PC-9 (cell line): ENCODE data around the gene TRIM31. TPM values are rescaled to one million over a fixed set of nuclear protein-coding genes. Genes with fewer than 3 reads are reported as not detected.

Experiments
- BruUV-seq: library from RNA; stranded (reverse); fragments of 400-500 nt; replicated peaks from 2 replicates; lab custom pipeline; 2021; lab: Mats Ljungman, UMichigan
- CTCF ChIA-PET: fragments of 300-600 bp; sonication (Branson Sonifier 250); formaldehyde crosslinking; loops from one replicate; lab custom pipeline; 2022; ENCODE audit warnings: antibody characterized with exemption; lab: Charles Lee
- POLR2A ChIA-PET: fragments of 300-600 bp; sonication (Branson Sonifier 250); formaldehyde crosslinking; loops from one replicate; lab custom pipeline; 2022; ENCODE audit warnings: antibody characterized with exemption; ENCODE audit not compliant: unreplicated experiment; lab: Charles Lee
- DNase-seq, 2 experiments: peaks; one replicate each; pipeline versions ENCODE4 v3.0.0 to v3.0.0-alpha.2; 2015 to 2022; ENCODE audit warnings: mixed read lengths in 1 of 2
- H2AFZ ChIP-seq: fragments of 200-600 bp; sonication (generic); 2 replicates; pipeline ENCODE4 v1.8.1; 2017; ENCODE audit warnings: antibody characterized with exemption
- H3F3A ChIP-seq: fragments of 200-600 bp; sonication (generic); 2 replicates; pipeline ENCODE4 v1.8.1; 2017; ENCODE audit warnings: antibody characterized with exemption, mild to moderate bottlenecking, low read depth; ENCODE audit not compliant: insufficient read depth
- H3K27ac ChIP-seq: fragments of 200-600 bp; sonication (generic); 2 replicates; pipeline ENCODE4 v1.6.1; 2016; ENCODE audit warnings: mixed run types
- H3K27me3 ChIP-seq: fragments of 200-600 bp; sonication (generic); 2 replicates; pipeline ENCODE4 v1.6.1; 2016; ENCODE audit warnings: low read depth, mixed run types; ENCODE audit not compliant: insufficient read depth
- H3K36me3 ChIP-seq: fragments of 200-600 bp; sonication (generic); 2 replicates; pipeline ENCODE4 v1.6.1; 2016; ENCODE audit warnings: low read depth, mixed run types
- H3K4me1 ChIP-seq: fragments of 200-600 bp; sonication (generic); replicated peaks from 2 replicates; pipeline ENCODE4 v1.6.1; 2016; ENCODE audit warnings: mixed run types; ENCODE audit not compliant: insufficient read depth
- H3K4me2 ChIP-seq: fragments of 200-600 bp; sonication (generic); 2 replicates; pipeline ENCODE4 v1.6.1; 2017; ENCODE audit warnings: mixed run types
- H3K4me3 ChIP-seq: fragments of 200-600 bp; sonication (generic); 2 replicates; pipeline ENCODE4 v1.6.1; 2016; ENCODE audit warnings: mixed run types
- H3K79me2 ChIP-seq: fragments of 200-600 bp; sonication (generic); 2 replicates; pipeline ENCODE4 v1.6.1; 2017; ENCODE audit warnings: low read depth, mixed run types
- H3K9me2 ChIP-seq: fragments of 200-600 bp; sonication (generic); 2 replicates; pipeline ENCODE4 v1.8.1; 2017; ENCODE audit warnings: mild to moderate bottlenecking; ENCODE audit not compliant: insufficient read depth
- H3K9me3 ChIP-seq: fragments of 200-600 bp; sonication (generic); 2 replicates; pipeline ENCODE4 v1.8.1; 2016; ENCODE audit warnings: low read depth; ENCODE audit not compliant: insufficient read depth
- H4K20me1 ChIP-seq: fragments of 200-600 bp; sonication (generic); 2 replicates; pipeline ENCODE4 v1.8.1; 2017; ENCODE audit not compliant: insufficient read depth
- EZH2 ChIP-seq: fragments of 200-600 bp; sonication (generic); IDR thresholded peaks from 2 replicates; pipeline ENCODE4 v1.8.0; 2017; ENCODE audit warnings: antibody characterized with exemption, low read depth
- intact Hi-C: fragments of 100-400 bp; cut with micrococcal nuclease; formaldehyde crosslinking; loops from one replicate; pipeline ENCODE4 v1.10.0; 2022; ENCODE audit not compliant: unreplicated experiment
- total RNA-seq: library from RNA; stranded (reverse); gene quantifications from 2 replicates; pipeline ENCODE4 v1.2.3, GENCODE V29; 2021
- TF ChIP-seq, protein P1 (sequence below): fragments of 200-600 bp; sonication (generic); conservative IDR thresholded peaks from 2 replicates; pipeline ENCODE4 v1.6.1; 2017; ENCODE audit warnings: mixed run types, antibody characterized with exemption, mild to moderate bottlenecking, moderate library complexity

The TRIM31 gene
- total RNA-seq, 1 experiment from 2014 or later = not detected

DNA sequence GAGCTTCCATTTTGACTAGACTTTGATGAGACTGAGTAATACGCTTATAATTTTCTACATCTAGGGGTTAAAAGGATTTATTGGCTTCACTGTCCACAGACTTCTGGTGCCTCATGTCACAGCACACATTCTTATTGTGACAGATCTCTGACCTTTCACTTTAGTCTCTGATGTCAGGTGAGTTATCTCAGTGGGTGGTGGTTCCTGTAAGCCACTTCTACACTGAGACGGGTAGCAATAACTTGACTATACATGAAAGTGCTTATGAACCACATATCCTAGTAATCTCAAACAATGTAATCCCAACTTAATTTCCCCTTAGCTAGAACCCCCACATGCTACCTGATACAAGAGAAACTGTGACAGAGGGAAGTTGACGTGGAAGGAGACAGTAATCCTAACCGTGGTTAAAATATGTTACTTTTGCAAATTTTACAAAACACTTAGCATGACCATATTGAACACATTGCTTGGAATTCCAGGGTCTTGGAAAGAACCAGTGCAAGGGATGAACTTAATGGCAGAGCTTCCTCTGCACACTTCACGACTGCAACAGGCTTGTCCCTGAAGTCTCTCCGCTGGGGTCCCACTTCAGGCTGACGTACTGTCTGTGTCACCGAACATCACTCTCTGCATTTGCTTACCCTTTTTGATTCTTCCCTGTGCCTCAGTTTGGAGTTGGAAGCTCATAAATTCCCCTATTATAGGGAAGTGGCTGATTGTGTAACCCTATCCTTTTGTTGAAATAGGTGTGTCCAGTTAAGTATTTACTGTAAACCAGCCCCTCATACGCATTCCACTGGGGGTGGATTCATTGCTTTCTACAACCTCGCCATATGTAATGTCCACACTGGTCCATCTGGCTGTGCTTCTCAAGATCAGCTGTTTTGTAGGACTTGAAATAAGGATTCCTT is 16.6 kb upstream of the TRIM31 start:
- no peaks in the 10 kb centered on the region for H3K36me3 ChIP-seq
- no peaks in the 10 kb centered on the region for H4K20me1 ChIP-seq
- H3F3A ChIP-seq = no peaks in the 10 kb centered on the region
- no peaks in the 10 kb centered on the region for H3K27me3 ChIP-seq
- peaks cover 28% of the 10 kb centered on the region for H3K4me1 ChIP-seq
- H3K9me3 ChIP-seq = no peaks in the 10 kb centered on the region
- no peak overlapping the region for H3K4me3 ChIP-seq
- ChIA-PET CTCF (interaction anchor here (0.5 to 4.3 kb wide), 3 partner anchors 26 to 442 kb away, joined by 3 to 28 read pairs (median 5); no protein-coding TSS in a partner anchor), POLR2A (interaction anchor here (0.6 kb wide), 1 partner anchor 13 kb away, joined by 5 read pairs; no protein-coding TSS in a partner anchor)
- H2AFZ ChIP-seq = no peak overlapping the region
- DNase-seq = peak in 1 of 2 experiments; percentile 56
- H3K79me2 ChIP-seq = no peaks in the 10 kb centered on the region
- no TSS peak for BruUV-seq
- no peak overlapping the region for H3K27ac ChIP-seq
- intact Hi-C loops = loop anchor here (2.0 kb wide), 3 partner anchors 63 to 425 kb away; partner anchors contain the start of gene PPP1R11
- H3K4me2 ChIP-seq = peak overlapping the region; percentile 75
- no peak for TF ChIP-seq EZH2
- TF ChIP-seq, protein P1, sequence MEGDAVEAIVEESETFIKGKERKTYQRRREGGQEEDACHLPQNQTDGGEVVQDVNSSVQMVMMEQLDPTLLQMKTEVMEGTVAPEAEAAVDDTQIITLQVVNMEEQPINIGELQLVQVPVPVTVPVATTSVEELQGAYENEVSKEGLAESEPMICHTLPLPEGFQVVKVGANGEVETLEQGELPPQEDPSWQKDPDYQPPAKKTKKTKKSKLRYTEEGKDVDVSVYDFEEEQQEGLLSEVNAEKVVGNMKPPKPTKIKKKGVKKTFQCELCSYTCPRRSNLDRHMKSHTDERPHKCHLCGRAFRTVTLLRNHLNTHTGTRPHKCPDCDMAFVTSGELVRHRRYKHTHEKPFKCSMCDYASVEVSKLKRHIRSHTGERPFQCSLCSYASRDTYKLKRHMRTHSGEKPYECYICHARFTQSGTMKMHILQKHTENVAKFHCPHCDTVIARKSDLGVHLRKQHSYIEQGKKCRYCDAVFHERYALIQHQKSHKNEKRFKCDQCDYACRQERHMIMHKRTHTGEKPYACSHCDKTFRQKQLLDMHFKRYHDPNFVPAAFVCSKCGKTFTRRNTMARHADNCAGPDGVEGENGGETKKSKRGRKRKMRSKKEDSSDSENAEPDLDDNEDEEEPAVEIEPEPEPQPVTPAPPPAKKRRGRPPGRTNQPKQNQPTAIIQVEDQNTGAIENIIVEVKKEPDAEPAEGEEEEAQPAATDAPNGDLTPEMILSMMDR = no peak
- H3K9me2 ChIP-seq = no peaks in the 10 kb centered on the region

DNA sequence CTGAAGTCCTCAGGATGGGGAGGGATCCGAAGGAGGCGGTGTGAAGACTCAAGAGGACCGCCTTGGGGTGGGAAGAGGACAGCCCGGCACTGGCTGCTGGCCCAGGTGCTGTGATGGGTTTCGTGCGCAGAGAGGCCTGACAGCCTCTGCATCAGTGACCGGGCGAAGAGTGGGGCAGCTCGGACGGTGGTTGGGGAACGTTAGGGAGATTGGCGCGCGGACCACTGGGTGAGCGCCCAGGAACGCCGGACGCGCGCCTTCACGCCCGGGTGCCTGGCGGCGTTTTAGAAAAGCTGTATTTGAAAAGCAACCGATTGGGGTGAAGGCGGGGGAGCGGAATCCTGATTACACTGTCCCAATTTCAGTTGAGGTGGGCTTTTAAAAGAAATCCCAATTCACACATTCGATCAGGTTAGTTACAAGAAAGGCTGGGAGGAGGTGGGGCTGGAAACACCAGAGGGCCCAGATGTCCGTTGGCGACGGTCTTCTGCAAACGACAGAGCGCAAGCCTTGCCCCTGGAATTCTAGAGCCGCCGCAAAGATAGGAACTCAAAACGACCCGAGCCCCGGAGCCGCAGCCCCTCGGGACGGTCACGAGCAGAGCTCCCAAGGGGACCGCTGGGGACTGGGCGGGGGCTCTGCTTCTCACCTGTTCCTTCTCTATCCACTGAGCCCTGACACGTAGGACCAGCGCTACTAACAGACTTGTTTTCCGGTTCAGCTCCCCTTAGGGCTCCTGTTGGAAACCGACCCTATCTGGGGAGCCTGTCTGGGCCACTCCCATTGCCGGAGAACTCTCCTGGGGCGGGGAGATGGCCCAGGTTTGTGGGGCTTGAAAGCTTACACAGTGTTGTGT is 14.6 kb upstream of the TRIM31 start:
- ChIA-PET CTCF (no interaction called here), POLR2A (no interaction called here)
- BruUV-seq = no TSS peak
- intact Hi-C loops = no loop called here
- Histone ChIP-seq H3K4me3 (no peak overlapping the region), H3K4me1 (peaks cover 39% of the 10 kb centered on the region), H3F3A (peaks cover 7% of the 10 kb centered on the region; the same call in 1 of the 2 replicates), H3K9me3 (no peaks in the 10 kb centered on the region), H4K20me1 (no peaks in the 10 kb centered on the region), H3K4me2 (no peak overlapping the region), H3K27me3 (no peaks in the 10 kb centered on the region), H3K27ac (no peak overlapping the region), H3K9me2 (no peaks in the 10 kb centered on the region), H3K79me2 (no peaks in the 10 kb centered on the region), H3K36me3 (no peaks in the 10 kb centered on the region), H2AFZ (no peak overlapping the region)
- no peak for DNase-seq
- no peak for TF ChIP-seq EZH2
- TF ChIP-seq, protein P1 = no peak

GRCh38 chr6:30122515-30122914 is 9.6 kb upstream of the TRIM31 start:
- Histone ChIP-seq H3K27ac (peak overlapping the region; percentile 24; the same call in 1 of the 2 replicates), H3F3A (peaks cover 17% of the 10 kb centered on the region; the same call in 1 of the 2 replicates), H3K36me3 (no peaks in the 10 kb centered on the region), H3K9me3 (no peaks in the 10 kb centered on the region), H3K4me3 (no peak overlapping the region), H2AFZ (no peak overlapping the region; the same call in 1 of the 2 replicates), H4K20me1 (no peaks in the 10 kb centered on the region), H3K9me2 (no peaks in the 10 kb centered on the region), H3K4me2 (peak overlapping the region; percentile 30; the same call in 1 of the 2 replicates), H3K4me1 (peaks cover 35% of the 10 kb centered on the region), H3K79me2 (no peaks in the 10 kb centered on the region), H3K27me3 (no peaks in the 10 kb centered on the region)
- no peak for TF ChIP-seq EZH2
- TF ChIP-seq, protein P1 = no peak
- POLR2A ChIA-PET = interaction anchor here (0.6 to 0.7 kb wide), 2 partner anchors 62 to 190 kb away, joined by 5 to 6 read pairs; partner anchors contain the start of gene POLR1H
- peak in 1 of 2 experiments; percentile 82 for DNase-seq
- no TSS peak for BruUV-seq
- CTCF ChIA-PET = interaction anchor here (0.7 kb wide), 1 partner anchor 333 kb away, joined by 3 read pairs; no protein-coding TSS in a partner anchor
- intact Hi-C loops = no loop called here
